Peyer's patch (tissue), 4 donors: ENCODE measurements around the gene PTPN4. TPM values are rescaled to one million over a fixed set of nuclear protein-coding genes. Genes with fewer than 3 reads are reported as not detected.

Experiments used
- DNase-seq, 3 donors: peaks; one replicate each; pipeline ENCODE4 v3.0.0-alpha.2; 2017 to 2019
- H3K27ac ChIP-seq, 4 donors: fragments of 200-600 bp; sonication (generic); one replicate each; pipeline ENCODE4 v1.5.1; 2016 to 2019
- H3K27me3 ChIP-seq, 2 donors: fragments of 200-600 bp; sonication (generic); one replicate each; pipeline ENCODE4 v1.5.1; 2019
- H3K36me3 ChIP-seq, 3 donors: fragments of 200-600 bp; sonication (generic); one replicate each; pipeline ENCODE4 v1.5.1; 2016 to 2019
- H3K4me1 ChIP-seq, 4 donors: fragments of 200-600 bp; sonication (generic); one replicate each; pipeline ENCODE4 v1.5.1; 2016 to 2019
- H3K4me3 ChIP-seq, 4 donors: fragments of 200-600 bp; sonication (generic); 1 replicate in 3 of 4; 2 replicates in 1 of 4; pipeline ENCODE4 v1.5.1; 2016 to 2019; ENCODE audit warnings: mild to moderate bottlenecking in 1 of 4
- H3K9me3 ChIP-seq, 4 donors: fragments of 200-600 bp; sonication (generic); one replicate each; pipeline ENCODE4 v1.5.1; 2016 to 2019; ENCODE audit warnings: mild to moderate bottlenecking in 1 of 4
- POLR2A ChIP-seq, 2 donors: fragments of 450-650 bp; IDR thresholded peaks; one replicate each; pipeline ENCODE4 v1.5.1; 2017; ENCODE audit warnings: antibody characterized with exemption in 2 of 2, mild to moderate bottlenecking in 2 of 2, moderate library complexity in 2 of 2
- total RNA-seq, 4 donors: library from RNA; depleted of rRNA; stranded (reverse); fragments of >200 nt; gene quantifications; one replicate each; pipeline ENCODE4 v1.1.0, GENCODE V29; 2016
- TF ChIP-seq, protein P1 (sequence below), 6 experiments: fragments of 450-650 bp in 4 of 6; fragments of 200-600 bp in 2 of 6; sonication (generic) in 1 of 6; IDR thresholded peaks; one replicate each; pipeline ENCODE4 v1.5.1; 2017 to 2019; ENCODE audit warnings: antibody characterized with exemption in 6 of 6, mild to moderate bottlenecking in 3 of 6, moderate library complexity in 1 of 6

The PTPN4 gene
- total RNA-seq, 4 donors from 2014 or later: 33.1 to 86.6 (median 43.5) TPM

DNA sequence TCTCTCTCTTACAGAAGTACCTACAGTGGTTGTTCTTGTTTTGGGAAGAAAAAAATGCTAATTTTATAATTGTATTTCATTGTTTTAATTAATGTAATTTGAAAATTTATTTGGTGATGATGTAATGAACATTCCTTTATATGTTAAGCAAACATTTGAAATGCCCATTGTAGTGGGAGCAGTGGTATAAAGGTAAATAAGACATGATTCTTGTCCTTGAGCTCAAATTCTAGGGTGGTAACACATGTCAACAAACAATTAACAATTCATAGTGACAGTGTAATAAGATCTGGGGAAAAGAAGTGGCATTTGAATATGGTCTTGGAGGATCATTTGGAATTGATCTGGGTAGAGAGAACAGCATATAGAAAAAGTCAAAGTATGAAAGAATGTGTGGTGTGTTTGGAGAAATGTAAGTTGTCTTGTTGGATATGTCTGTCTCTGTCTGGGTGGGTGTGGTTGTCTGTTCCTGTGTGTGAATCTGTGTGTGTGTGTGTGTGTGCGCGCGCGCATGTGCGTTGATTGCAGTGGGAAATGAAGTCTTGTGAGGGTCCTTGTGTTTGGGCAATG lies 5.8 kb downstream of the PTPN4 start:
- no peak overlapping the region for H3K4me3 ChIP-seq
- H3K4me1 ChIP-seq: peaks cover 0 to 4% (median 2%) of the 10 kb centered on the region in 4 donors
- no peak for DNase-seq
- no peaks in the 10 kb centered on the region for H3K27me3 ChIP-seq
- no peaks in the 10 kb centered on the region for H3K9me3 ChIP-seq
- H3K36me3 ChIP-seq: no peaks in the 10 kb centered on the region
- TF ChIP-seq, protein P1, sequence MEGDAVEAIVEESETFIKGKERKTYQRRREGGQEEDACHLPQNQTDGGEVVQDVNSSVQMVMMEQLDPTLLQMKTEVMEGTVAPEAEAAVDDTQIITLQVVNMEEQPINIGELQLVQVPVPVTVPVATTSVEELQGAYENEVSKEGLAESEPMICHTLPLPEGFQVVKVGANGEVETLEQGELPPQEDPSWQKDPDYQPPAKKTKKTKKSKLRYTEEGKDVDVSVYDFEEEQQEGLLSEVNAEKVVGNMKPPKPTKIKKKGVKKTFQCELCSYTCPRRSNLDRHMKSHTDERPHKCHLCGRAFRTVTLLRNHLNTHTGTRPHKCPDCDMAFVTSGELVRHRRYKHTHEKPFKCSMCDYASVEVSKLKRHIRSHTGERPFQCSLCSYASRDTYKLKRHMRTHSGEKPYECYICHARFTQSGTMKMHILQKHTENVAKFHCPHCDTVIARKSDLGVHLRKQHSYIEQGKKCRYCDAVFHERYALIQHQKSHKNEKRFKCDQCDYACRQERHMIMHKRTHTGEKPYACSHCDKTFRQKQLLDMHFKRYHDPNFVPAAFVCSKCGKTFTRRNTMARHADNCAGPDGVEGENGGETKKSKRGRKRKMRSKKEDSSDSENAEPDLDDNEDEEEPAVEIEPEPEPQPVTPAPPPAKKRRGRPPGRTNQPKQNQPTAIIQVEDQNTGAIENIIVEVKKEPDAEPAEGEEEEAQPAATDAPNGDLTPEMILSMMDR (IDR thresholded peaks at IDR 0.05): no peak
- no peak for TF ChIP-seq POLR2A (IDR thresholded peaks at IDR 0.05)
- no peak overlapping the region for H3K27ac ChIP-seq

GRCh38 chr2:119766944-119767343 lies 7.2 kb downstream of the PTPN4 start:
- no peak overlapping the region for H3K4me3 ChIP-seq

DNA sequence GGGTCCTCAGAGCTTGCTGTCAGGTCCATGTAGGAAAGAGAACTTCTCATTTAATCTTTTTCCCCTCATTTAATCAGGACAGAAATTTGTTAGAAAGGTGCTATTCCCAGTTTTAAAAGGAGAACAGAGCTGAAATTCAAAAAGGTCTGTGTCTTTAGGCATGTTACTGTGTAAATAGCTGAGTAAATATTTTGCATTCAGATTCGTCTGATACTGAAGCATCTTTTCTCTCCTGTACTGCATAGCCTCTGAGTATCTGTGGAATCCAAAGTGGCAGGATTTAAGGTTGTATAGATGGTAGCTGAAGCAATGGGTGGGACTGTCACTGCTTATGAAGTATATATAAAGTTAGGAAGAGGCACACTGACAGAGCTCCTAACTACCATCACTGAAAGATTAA lies 9.0 kb downstream of the PTPN4 start:
- Histone ChIP-seq H3K27me3 (no peaks in the 10 kb centered on the region), H3K4me3 (no peak overlapping the region), H3K4me1 (no peaks in the 10 kb centered on the region), H3K27ac (no peak overlapping the region), H3K36me3 (no peaks in the 10 kb centered on the region), H3K9me3 (no peaks in the 10 kb centered on the region)
- no peak for TF ChIP-seq POLR2A (IDR thresholded peaks at IDR 0.05)
- TF ChIP-seq, protein P1 (IDR thresholded peaks at IDR 0.05): no peak
- no peak for DNase-seq

More at GRCh38 chr2:119766944-119767343, 7.2 kb downstream of the PTPN4 start:
- H3K36me3 ChIP-seq: no peaks in the 10 kb centered on the region
- no peak for DNase-seq
- no peak for TF ChIP-seq POLR2A (IDR thresholded peaks at IDR 0.05)
- H3K27me3 ChIP-seq: no peaks in the 10 kb centered on the region
- no peaks in the 10 kb centered on the region for H3K9me3 ChIP-seq
- peaks cover 0 to 4% (median 0%) of the 10 kb centered on the region in 4 donors for H3K4me1 ChIP-seq
- no peak overlapping the region for H3K27ac ChIP-seq

GRCh38 chr2:119769645-119770044 lies 9.9 kb downstream of the PTPN4 start:
- H3K27ac ChIP-seq: no peak overlapping the region
- H3K4me3 ChIP-seq: no peak overlapping the region
- H3K4me1 ChIP-seq: no peaks in the 10 kb centered on the region
- no peaks in the 10 kb centered on the region for H3K27me3 ChIP-seq
- DNase-seq: no peak
- TF ChIP-seq, protein P1 (IDR thresholded peaks at IDR 0.05): no peak
- TF ChIP-seq POLR2A (IDR thresholded peaks at IDR 0.05): no peak
- H3K36me3 ChIP-seq: no peaks in the 10 kb centered on the region
- H3K9me3 ChIP-seq: no peaks in the 10 kb centered on the region

DNA sequence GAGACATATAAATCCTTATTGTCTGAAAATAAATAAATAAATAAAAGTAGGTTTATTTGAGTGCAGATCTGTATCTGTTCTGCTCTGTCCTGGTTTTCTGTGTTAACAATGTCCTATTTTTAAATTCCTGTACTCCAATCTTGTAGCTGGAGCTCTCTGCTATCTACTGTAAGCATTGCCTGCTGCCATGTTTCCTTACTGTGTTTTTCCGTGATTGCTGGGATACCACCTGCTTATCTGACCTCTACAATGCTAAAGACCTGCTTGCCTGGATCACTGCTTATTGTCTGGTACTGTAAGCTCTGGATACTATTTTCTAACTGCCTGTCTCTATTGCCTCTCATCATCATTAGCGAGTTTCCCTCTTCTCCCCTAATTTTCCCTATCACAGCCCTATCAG lies 11.6 kb downstream of the PTPN4 start:
- Histone ChIP-seq H3K9me3 (no peaks in the 10 kb centered on the region), H3K4me3 (no peak overlapping the region), H3K36me3 (no peaks in the 10 kb centered on the region), H3K27me3 (no peaks in the 10 kb centered on the region), H3K4me1 (no peaks in the 10 kb centered on the region), H3K27ac (no peak overlapping the region)
- DNase-seq: no peak
- no peak for TF ChIP-seq POLR2A (IDR thresholded peaks at IDR 0.05)
- TF ChIP-seq, protein P1 (IDR thresholded peaks at IDR 0.05): no peak

GRCh38 chr2:119772128-119772527 lies 12.4 kb downstream of the PTPN4 start:
- Histone ChIP-seq H3K4me1 (no peaks in the 10 kb centered on the region), H3K36me3 (no peaks in the 10 kb centered on the region), H3K9me3 (no peaks in the 10 kb centered on the region), H3K27me3 (no peaks in the 10 kb centered on the region), H3K27ac (no peak overlapping the region), H3K4me3 (no peak overlapping the region)
- DNase-seq: no peak
- TF ChIP-seq, protein P1 (IDR thresholded peaks at IDR 0.05): no peak
- TF ChIP-seq POLR2A (IDR thresholded peaks at IDR 0.05): no peak
